Activated naive CD4-positive, alpha-beta T cell treated with anti-CD3 and anti-CD28 coated beads, Interleukin-2, amount 10 ng/mL, durations not matched to agents 7 days and 5 days (primary cell): ENCODE data around the gene IL22RA2.

Experiments used
- CTCF ChIA-PET: fragments of 350-600 bp; sonication (Branson Sonifier 250); formaldehyde crosslinking; loops from one replicate; lab custom pipeline; 2021; ENCODE audit warnings: antibody characterized with exemption; lab: Charles Lee
- DNase-seq: peaks from one replicate; pipeline ENCODE4 v3.0.0-alpha.2; 2020
- H3K27ac Mint-ChIP-seq: one replicate; pipeline ENCODE4 v1.8.0; 2021; ENCODE audit warnings: mild to moderate bottlenecking, moderate library complexity, mixed read lengths
- H3K27me3 Mint-ChIP-seq: one replicate; pipeline ENCODE4 v1.8.0; 2021; ENCODE audit warnings: mild to moderate bottlenecking, mixed read lengths
- H3K36me3 Mint-ChIP-seq: one replicate; pipeline ENCODE4 v1.8.0; 2021; ENCODE audit warnings: mixed read lengths
- H3K4me1 Mint-ChIP-seq: one replicate; pipeline ENCODE4 v1.8.0; 2021; ENCODE audit warnings: mixed read lengths
- H3K4me3 Mint-ChIP-seq: one replicate; pipeline ENCODE4 v1.8.0; 2021; ENCODE audit warnings: mild to moderate bottlenecking, moderate library complexity, mixed read lengths
- H3K9me3 Mint-ChIP-seq: one replicate; pipeline ENCODE4 v1.8.0; 2021; ENCODE audit warnings: mixed read lengths

The IL22RA2 gene

DNA sequence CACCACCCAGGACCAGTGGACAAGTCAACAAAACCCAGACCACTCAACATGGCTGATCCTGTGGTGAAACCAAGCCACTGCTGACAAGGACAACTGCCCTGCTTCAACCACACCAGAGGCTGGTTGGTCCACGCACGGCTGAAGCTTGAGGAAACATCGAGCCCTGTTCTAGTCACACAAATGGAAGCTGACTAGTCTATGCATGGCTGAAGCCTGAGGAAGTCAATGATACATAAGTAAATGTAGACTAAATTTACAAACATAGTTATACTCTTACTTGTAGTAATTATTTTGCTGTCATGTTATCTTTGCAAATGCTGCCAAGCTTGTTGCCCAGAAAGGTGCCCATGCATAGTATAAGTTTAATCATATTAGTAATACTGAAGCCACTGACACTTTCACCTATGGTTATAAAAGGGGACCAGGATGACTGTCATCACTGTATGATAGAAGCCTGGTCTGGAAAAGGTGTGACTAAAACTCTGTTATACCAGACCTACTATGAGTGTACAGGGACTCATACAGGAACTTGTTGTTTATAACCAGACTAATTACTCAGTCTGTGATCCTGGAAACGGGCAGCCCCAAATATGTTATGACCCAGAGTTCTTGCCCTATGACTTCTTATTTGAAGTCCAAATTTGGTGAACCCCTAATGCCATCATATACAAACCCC is 5.6 kb downstream of the IL22RA2 start:
- H3K27me3 Mint-ChIP-seq, result peaks cover 14% of the 10 kb centered on the region
- CTCF ChIA-PET, result no interaction called here
- peaks cover 26% of the 10 kb centered on the region for H3K9me3 Mint-ChIP-seq
- H3K4me3 Mint-ChIP-seq, result no peak overlapping the region
- no peak for DNase-seq
- no peak overlapping the region for H3K27ac Mint-ChIP-seq
- peaks cover 5% of the 10 kb centered on the region for H3K36me3 Mint-ChIP-seq
- H3K4me1 Mint-ChIP-seq, result peaks cover 30% of the 10 kb centered on the region

DNA sequence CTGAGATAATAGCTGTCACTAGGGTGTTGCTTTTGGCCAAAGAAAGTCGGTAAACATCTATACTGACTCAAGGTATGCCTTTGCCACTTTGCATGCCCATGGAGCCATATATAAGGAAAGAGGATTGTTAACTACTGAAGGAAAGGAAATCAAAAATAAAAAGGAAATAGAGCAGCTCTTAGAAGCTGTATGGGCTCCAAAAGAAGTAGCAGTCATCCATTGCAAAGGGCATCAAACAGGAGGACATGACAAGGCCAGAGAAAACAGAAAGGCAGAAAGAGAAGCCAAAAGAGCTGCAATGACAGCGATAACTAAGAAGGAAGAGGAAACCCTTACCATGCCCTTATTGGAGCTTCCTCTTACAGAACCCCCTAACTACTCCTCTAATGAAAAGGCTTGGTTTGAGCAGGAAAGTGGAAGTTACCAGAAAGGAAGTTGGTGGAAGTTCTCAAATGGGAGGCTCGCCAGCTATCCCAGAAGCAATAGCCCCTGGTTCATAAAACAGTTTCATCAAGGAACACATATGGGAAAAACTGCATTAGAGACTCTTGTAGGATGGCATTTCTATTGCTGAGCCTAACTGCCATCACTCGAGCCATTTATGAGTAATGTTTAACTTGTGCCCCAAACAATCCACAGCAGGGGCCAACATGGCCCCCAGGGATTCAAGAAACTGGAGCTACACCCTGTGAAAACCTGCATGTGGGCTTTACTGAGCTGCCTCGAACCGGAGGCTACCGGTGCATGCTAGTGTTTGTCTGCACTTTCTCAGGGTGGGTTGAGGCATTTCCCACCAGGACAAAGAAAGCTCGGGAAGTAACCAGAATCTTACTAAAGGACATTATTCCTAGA is 7.0 kb downstream of the IL22RA2 start:
- Mint-ChIP-seq H3K9me3 (peaks cover 26% of the 10 kb centered on the region), H3K36me3 (peaks cover 5% of the 10 kb centered on the region), H3K27me3 (peaks cover 19% of the 10 kb centered on the region), H3K27ac (no peak overlapping the region), H3K4me3 (no peak overlapping the region), H3K4me1 (peaks cover 30% of the 10 kb centered on the region)
- CTCF ChIA-PET, result interaction anchor here (1.3 to 2.8 kb wide), 3 partner anchors 11 to 72 kb away, joined by 4 to 23 read pairs (median 4); no protein-coding TSS in a partner anchor
- DNase-seq, result no peak

- H3K4me1 Mint-ChIP-seq, result peaks cover 30% of the 10 kb centered on the region
- H3K27ac Mint-ChIP-seq, result no peak overlapping the region
These were observed 7.8 kb downstream of the IL22RA2 start for GRCh38 chr6:137165375-137166246.

DNA sequence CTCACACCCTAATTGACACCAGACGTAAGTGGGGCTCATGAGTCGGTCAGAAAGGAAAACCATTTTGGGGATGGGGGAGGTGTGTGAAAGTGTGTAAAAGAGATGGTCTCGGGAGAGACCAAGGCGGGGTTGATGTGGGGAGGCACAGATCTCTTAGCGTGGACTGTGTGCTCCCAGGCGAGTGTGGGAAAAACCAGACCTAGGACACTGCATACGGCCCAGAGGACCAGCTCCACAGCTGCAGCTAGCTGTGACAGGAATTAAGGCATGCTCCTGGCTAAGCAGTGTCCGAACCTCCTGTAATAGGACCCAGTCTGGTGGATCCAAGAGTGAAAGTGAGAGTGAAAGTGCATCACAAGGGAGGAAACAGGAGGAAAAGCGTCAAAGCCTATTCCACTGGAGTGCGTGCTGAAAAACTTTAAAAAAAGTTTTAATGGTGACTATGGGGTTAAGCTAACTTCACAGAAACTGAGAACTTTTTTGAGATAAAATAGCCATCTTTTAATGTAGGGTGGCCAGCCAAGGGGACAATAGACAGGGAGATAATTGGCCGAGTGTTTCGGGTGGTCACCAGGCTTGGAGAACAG is 9.6 kb downstream of the IL22RA2 start:
- DNase-seq, result no peak

More at GRCh38 chr6:137165375-137166246, 7.8 kb downstream of the IL22RA2 start:
- DNase-seq, result peak; percentile 76
- CTCF ChIA-PET, result interaction anchor here (0.7 to 2.8 kb wide), 6 partner anchors 9 to 88 kb away, joined by 3 to 23 read pairs (median 4); no protein-coding TSS in a partner anchor
- peaks cover 25% of the 10 kb centered on the region for H3K9me3 Mint-ChIP-seq
- no peak overlapping the region for H3K4me3 Mint-ChIP-seq
- H3K36me3 Mint-ChIP-seq, result peaks cover 5% of the 10 kb centered on the region
- H3K27me3 Mint-ChIP-seq, result peaks cover 24% of the 10 kb centered on the region

DNA sequence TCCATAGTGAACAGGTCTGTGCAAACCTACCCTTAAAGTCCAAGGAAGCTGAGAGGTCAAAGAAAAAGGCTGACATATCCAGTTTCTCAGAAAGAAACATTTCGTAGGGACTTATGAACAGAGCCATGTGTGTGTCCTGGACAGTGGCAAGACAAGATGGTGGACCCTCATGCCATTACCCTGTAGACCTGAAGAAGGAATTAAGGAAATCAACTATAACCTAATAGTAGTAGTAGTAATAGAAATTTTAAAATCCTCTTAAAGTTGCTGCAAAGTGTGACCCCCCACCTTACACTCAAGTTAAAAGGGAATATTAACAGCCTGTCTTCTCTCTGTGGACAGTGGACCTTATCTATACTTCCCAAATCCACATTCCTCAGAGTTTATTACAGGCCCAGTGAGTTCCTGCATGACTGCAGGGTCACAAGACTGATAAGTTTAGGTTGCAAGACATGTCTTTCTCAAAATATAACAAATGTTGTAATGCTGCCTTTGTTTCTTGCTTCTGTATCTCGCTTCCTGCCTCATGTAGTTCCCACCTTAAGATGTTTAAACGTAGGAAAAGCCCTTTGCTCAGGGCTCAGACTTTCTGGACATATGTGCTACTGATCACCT is 10.6 kb downstream of the IL22RA2 start:
- Mint-ChIP-seq H3K36me3 (peaks cover 10% of the 10 kb centered on the region), H3K9me3 (peaks cover 28% of the 10 kb centered on the region), H3K4me1 (peaks cover 31% of the 10 kb centered on the region), H3K27ac (no peak overlapping the region), H3K4me3 (no peak overlapping the region), H3K27me3 (peaks cover 32% of the 10 kb centered on the region)
- CTCF ChIA-PET, result no interaction called here
- DNase-seq, result no peak

More for the DNA sequence above, 9.6 kb downstream of the IL22RA2 start:
- Mint-ChIP-seq H3K9me3 (peaks cover 22% of the 10 kb centered on the region), H3K4me1 (peaks cover 29% of the 10 kb centered on the region), H3K36me3 (peaks cover 8% of the 10 kb centered on the region), H3K27ac (no peak overlapping the region), H3K4me3 (no peak overlapping the region), H3K27me3 (peaks cover 32% of the 10 kb centered on the region)
- CTCF ChIA-PET, result interaction anchor here (2.2 kb wide), 1 partner anchor 86 kb away, joined by 5 read pairs; no protein-coding TSS in a partner anchor

GRCh38 chr6:137161949-137162348 is 11.5 kb downstream of the IL22RA2 start:
- Mint-ChIP-seq H3K27me3 (peaks cover 32% of the 10 kb centered on the region), H3K4me3 (no peak overlapping the region), H3K4me1 (peaks cover 34% of the 10 kb centered on the region), H3K27ac (no peak overlapping the region), H3K9me3 (peaks cover 29% of the 10 kb centered on the region), H3K36me3 (peaks cover 11% of the 10 kb centered on the region)
- DNase-seq, result no peak
- CTCF ChIA-PET, result no interaction called here

- peaks cover 38% of the 10 kb centered on the region for H3K4me1 Mint-ChIP-seq
- no peak for DNase-seq
- no peak overlapping the region for H3K27ac Mint-ChIP-seq
- H3K4me3 Mint-ChIP-seq, result no peak overlapping the region
- peaks cover 32% of the 10 kb centered on the region for H3K27me3 Mint-ChIP-seq
- H3K9me3 Mint-ChIP-seq, result peaks cover 30% of the 10 kb centered on the region
- peaks cover 11% of the 10 kb centered on the region for H3K36me3 Mint-ChIP-seq
- CTCF ChIA-PET, result interaction anchor here (0.8 kb wide), 1 partner anchor 67 kb away, joined by 3 read pairs; no protein-coding TSS in a partner anchor
These were observed 12.7 kb downstream of the IL22RA2 start for GRCh38 chr6:137160763-137161162.

DNA sequence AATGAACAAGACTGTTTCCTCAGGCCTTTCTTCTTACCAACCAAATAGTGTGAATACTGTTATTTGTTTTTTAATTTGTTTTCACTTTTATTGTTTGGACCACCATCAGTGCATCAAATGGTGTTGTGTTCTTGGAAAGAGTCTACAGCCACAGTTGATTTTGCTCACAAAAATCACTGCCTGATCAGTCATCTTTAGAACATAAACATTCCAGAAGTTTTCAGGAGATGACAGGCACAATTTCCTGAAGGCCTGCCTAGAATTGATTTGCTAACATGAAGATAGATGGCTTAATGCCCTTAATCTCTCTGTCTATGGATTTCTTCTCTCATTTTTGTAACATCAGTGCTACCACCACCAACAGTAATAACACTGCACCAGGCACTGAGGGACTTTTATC is 13.5 kb downstream of the IL22RA2 start:
- Mint-ChIP-seq H3K36me3 (peaks cover 12% of the 10 kb centered on the region), H3K27ac (no peak overlapping the region), H3K27me3 (peaks cover 32% of the 10 kb centered on the region), H3K4me3 (no peak overlapping the region), H3K4me1 (peaks cover 37% of the 10 kb centered on the region), H3K9me3 (peaks cover 30% of the 10 kb centered on the region)
- CTCF ChIA-PET, result interaction anchor here (1.2 kb wide), 1 partner anchor 155 kb away, joined by 3 read pairs; no protein-coding TSS in a partner anchor
- no peak for DNase-seq

- no peak overlapping the region for H3K4me3 Mint-ChIP-seq
- H3K27me3 Mint-ChIP-seq, result peaks cover 21% of the 10 kb centered on the region
- H3K9me3 Mint-ChIP-seq, result peaks cover 15% of the 10 kb centered on the region
- no peak for DNase-seq
- H3K36me3 Mint-ChIP-seq, result peaks cover 10% of the 10 kb centered on the region
- peaks cover 27% of the 10 kb centered on the region for H3K4me1 Mint-ChIP-seq
- no peak overlapping the region for H3K27ac Mint-ChIP-seq
- CTCF ChIA-PET, result no interaction called here
These were observed 15.8 kb downstream of the IL22RA2 start for GRCh38 chr6:137157601-137158000.

GRCh38 chr6:137156650-137157049 is 16.8 kb downstream of the IL22RA2 start:
- CTCF ChIA-PET, result interaction anchor here (1.0 to 1.4 kb wide), 2 partner anchors 8 to 62 kb away, joined by 3 to 4 read pairs; no protein-coding TSS in a partner anchor

GRCh38 chr6:137155830-137156229 is 17.6 kb downstream of the IL22RA2 start:
- Mint-ChIP-seq H3K27ac (peak overlapping the region; percentile 66), H3K27me3 (peaks cover 8% of the 10 kb centered on the region), H3K4me1 (peaks cover 25% of the 10 kb centered on the region), H3K9me3 (peaks cover 19% of the 10 kb centered on the region), H3K4me3 (peak overlapping the region; percentile 13), H3K36me3 (peaks cover 10% of the 10 kb centered on the region)
- DNase-seq, result peak; percentile 51
- CTCF ChIA-PET, result interaction anchor here (0.9 to 1.4 kb wide), 3 partner anchors 11 to 115 kb away, joined by 3 to 4 read pairs (median 4); no protein-coding TSS in a partner anchor

More at GRCh38 chr6:137156650-137157049, 16.8 kb downstream of the IL22RA2 start:
- no peak for DNase-seq
- Mint-ChIP-seq H3K27ac (no peak overlapping the region), H3K4me3 (no peak overlapping the region), H3K4me1 (peaks cover 27% of the 10 kb centered on the region), H3K9me3 (peaks cover 15% of the 10 kb centered on the region), H3K27me3 (peaks cover 14% of the 10 kb centered on the region), H3K36me3 (peaks cover 10% of the 10 kb centered on the region)

GRCh38 chr6:137150072-137150471 is 23.4 kb downstream of the IL22RA2 start:
- no peak overlapping the region for H3K27ac Mint-ChIP-seq
- H3K36me3 Mint-ChIP-seq, result peaks cover 4% of the 10 kb centered on the region
- H3K4me1 Mint-ChIP-seq, result peaks cover 3% of the 10 kb centered on the region
- H3K27me3 Mint-ChIP-seq, result peaks cover 9% of the 10 kb centered on the region
- H3K9me3 Mint-ChIP-seq, result peaks cover 4% of the 10 kb centered on the region
- CTCF ChIA-PET, result interaction anchor here (1.2 kb wide), 1 partner anchor 56 kb away, joined by 3 read pairs; no protein-coding TSS in a partner anchor
- DNase-seq, result no peak
- no peak overlapping the region for H3K4me3 Mint-ChIP-seq

- Mint-ChIP-seq H3K4me1 (no peaks in the 10 kb centered on the region), H3K4me3 (no peak overlapping the region), H3K9me3 (peaks cover 4% of the 10 kb centered on the region), H3K27me3 (peaks cover 13% of the 10 kb centered on the region), H3K27ac (no peak overlapping the region), H3K36me3 (peaks cover 2% of the 10 kb centered on the region)
- DNase-seq, result no peak
- CTCF ChIA-PET, result interaction anchor here (1.2 kb wide), 1 partner anchor 55 kb away, joined by 3 read pairs; no protein-coding TSS in a partner anchor
These were observed 24.4 kb downstream of the IL22RA2 start for GRCh38 chr6:137149035-137149393.
